HepG2 (cell line): ENCODE results near the gene FAM20A. TPM values are rescaled to one million over a fixed set of nuclear protein-coding genes. Genes with fewer than 3 reads are reported as not detected.

ENCODE experiments used
- ATRX ChIP-seq: sonication (generic); formaldehyde crosslinking; IDR thresholded peaks from 2 replicates; pipeline ENCODE4 v1.4.0; 2020; ENCODE audit warnings: missing genetic modification reagents, borderline replicate concordance
- CREM ChIP-seq, 2 experiments: sonication (generic) in 1 of 2; formaldehyde crosslinking in 1 of 2; IDR thresholded peaks; 2 replicates each; pipeline versions ENCODE4 v1.4.0 to v1.6.1; 2016 to 2020; ENCODE audit warnings: antibody characterized with exemption in 1 of 2, mild to moderate bottlenecking in 1 of 2, missing genetic modification reagents in 1 of 2
- ELF3 ChIP-seq: IDR thresholded peaks from 2 replicates; pipeline ENCODE4 v1.6.1; 2016; ENCODE audit warnings: missing genetic modification reagents, missing compliant biosample characterization
- EP300 ChIP-seq, 3 experiments: sonication (generic) in 1 of 3; formaldehyde crosslinking in 1 of 3; IDR thresholded peaks; 2 replicates each; pipeline versions ENCODE4 v1.5.1 to v1.6.1; 2011 to 2020; ENCODE audit warnings: low read depth in 2 of 3, low read length in 2 of 3, borderline replicate concordance in 1 of 3, improper control_type of control experiment in 1 of 3, mild to moderate bottlenecking in 1 of 3, missing genetic modification reagents in 1 of 3, moderate library complexity in 1 of 3
- FOSL2 ChIP-seq: sonication (generic); formaldehyde crosslinking; IDR thresholded peaks from 2 replicates; pipeline ENCODE4 v1.4.0; 2020; ENCODE audit warnings: missing genetic modification reagents
- FOXA3 ChIP-seq: IDR thresholded peaks from 2 replicates; pipeline ENCODE4 v1.6.1; 2016; ENCODE audit warnings: missing genetic modification reagents, missing compliant biosample characterization
- GABPA ChIP-seq, 2 experiments: IDR thresholded peaks; 2 replicates each; pipeline ENCODE4 v1.6.1; 2011 to 2016; ENCODE audit warnings: low read depth in 2 of 2, low read length in 1 of 2, missing biosample characterization in 1 of 2, missing genetic modification characterization in 1 of 2
- GFI1 ChIP-seq: sonication (generic); formaldehyde crosslinking; IDR thresholded peaks from 2 replicates; pipeline ENCODE4 v1.5.0; 2020; ENCODE audit warnings: missing genetic modification reagents, mild to moderate bottlenecking, borderline replicate concordance
- HNF4G ChIP-seq, 2 experiments: sonication (generic) in 1 of 2; formaldehyde crosslinking in 1 of 2; IDR thresholded peaks; 2 replicates each; pipeline versions ENCODE4 v1.4.0 to v1.6.1; 2011 to 2020; ENCODE audit warnings: borderline replicate concordance in 2 of 2, low read depth in 2 of 2, mild to moderate bottlenecking in 2 of 2, low read length in 1 of 2, missing genetic modification reagents in 1 of 2, moderate library complexity in 1 of 2
- ISX ChIP-seq: sonication (generic); formaldehyde crosslinking; conservative IDR thresholded peaks from 2 replicates; pipeline ENCODE4 v1.5.0; 2020; ENCODE audit warnings: missing genetic modification reagents
- KMT2A ChIP-seq: sonication (generic); formaldehyde crosslinking; IDR thresholded peaks from 2 replicates; pipeline ENCODE4 v1.4.0; 2020; ENCODE audit warnings: missing genetic modification reagents
- NKX3-1 ChIP-seq: sonication (generic); formaldehyde crosslinking; IDR thresholded peaks from 2 replicates; pipeline ENCODE4 v1.5.0; 2020; ENCODE audit warnings: missing genetic modification reagents
- NR1H2 ChIP-seq: sonication (generic); formaldehyde crosslinking; IDR thresholded peaks from 2 replicates; pipeline ENCODE4 v1.8.1; 2022; ENCODE audit warnings: low read depth, missing genetic modification reagents, borderline replicate concordance
- RARA ChIP-seq: IDR thresholded peaks from 2 replicates; pipeline ENCODE4 v1.6.1; 2016; ENCODE audit warnings: missing genetic modification reagents, missing compliant biosample characterization
- RCOR2 ChIP-seq: IDR thresholded peaks from 2 replicates; pipeline ENCODE4 v1.6.1; 2016; ENCODE audit warnings: missing biosample characterization, missing genetic modification reagents
- SALL1 ChIP-seq: sonication (generic); formaldehyde crosslinking; IDR thresholded peaks from 2 replicates; pipeline ENCODE4 v1.8.0; 2022; ENCODE audit warnings: mild to moderate bottlenecking, missing genetic modification reagents
- SAP130 ChIP-seq: IDR thresholded peaks from 2 replicates; pipeline ENCODE4 v1.6.1; 2016; ENCODE audit warnings: low read depth
- ZBTB38 ChIP-seq: sonication (generic); formaldehyde crosslinking; IDR thresholded peaks from 2 replicates; pipeline ENCODE4 v1.5.1; 2020; ENCODE audit warnings: mild to moderate bottlenecking, missing genetic modification reagents
- ZNF44 ChIP-seq: sonication (generic); formaldehyde crosslinking; IDR thresholded peaks from 2 replicates; pipeline ENCODE4 v1.5.1; 2020; ENCODE audit warnings: mild to moderate bottlenecking, missing genetic modification reagents
- ZNF512 ChIP-seq: sonication (generic); formaldehyde crosslinking; IDR thresholded peaks from 2 replicates; pipeline ENCODE4 v1.4.0; 2020; ENCODE audit warnings: mild to moderate bottlenecking, missing genetic modification reagents
- ZNF644 ChIP-seq: IDR thresholded peaks from 2 replicates; pipeline ENCODE4 v1.6.1; 2016; ENCODE audit warnings: low read depth
- ZNF775 ChIP-seq: sonication (generic); formaldehyde crosslinking; IDR thresholded peaks from 2 replicates; pipeline ENCODE4 v1.4.0; 2020; ENCODE audit warnings: missing genetic modification reagents, mild to moderate bottlenecking, moderate library complexity, borderline replicate concordance
- polyA plus RNA-seq, 8 experiments: library from polyadenylated mRNA; depleted of rRNA in 3 of 8; stranded (reverse) in 7 of 8; unstranded in 1 of 8; fragments of >200 nt; fragmentation: Illumina TruSeq in 4 of 8; extraction: Trizol in 4 of 8; gene quantifications; 2 replicates each; pipeline versions ENCODE4 v1.2.1 to v1.2.3, GENCODE V29; 2011 to 2016; ENCODE audit warnings: low read depth in 4 of 8, missing spikeins in 1 of 8, mixed read lengths in 1 of 8; ENCODE audit not compliant: insufficient read depth in 1 of 8
- total RNA-seq, 5 experiments: library from RNA; depleted of rRNA; stranded (reverse); fragments of >200 nt; fragmentation: Illumina TruSeq; extraction: Trizol; gene quantifications; 2 replicates each; pipeline ENCODE4 v1.2.3, GENCODE V29; 2016; ENCODE audit warnings: low read depth in 1 of 5
- TF ChIP-seq, protein P1 (sequence below): IDR thresholded peaks from 2 replicates; pipeline ENCODE4 v1.4.0; 2020; ENCODE audit warnings: mild to moderate bottlenecking, missing genetic modification reagents
- TF ChIP-seq, protein P2 (sequence below): sonication (generic); formaldehyde crosslinking; IDR thresholded peaks from 2 replicates; pipeline ENCODE4 v1.5.1; 2020; ENCODE audit warnings: missing genetic modification reagents, mild to moderate bottlenecking, borderline replicate concordance

Gene FAM20A
- total and polyA plus RNA-seq, 2 of the 13 experiments (the other 11 are each of a cell fraction or from before 2014, with no cell fraction given): 9.3 to 20.7 TPM

DNA sequence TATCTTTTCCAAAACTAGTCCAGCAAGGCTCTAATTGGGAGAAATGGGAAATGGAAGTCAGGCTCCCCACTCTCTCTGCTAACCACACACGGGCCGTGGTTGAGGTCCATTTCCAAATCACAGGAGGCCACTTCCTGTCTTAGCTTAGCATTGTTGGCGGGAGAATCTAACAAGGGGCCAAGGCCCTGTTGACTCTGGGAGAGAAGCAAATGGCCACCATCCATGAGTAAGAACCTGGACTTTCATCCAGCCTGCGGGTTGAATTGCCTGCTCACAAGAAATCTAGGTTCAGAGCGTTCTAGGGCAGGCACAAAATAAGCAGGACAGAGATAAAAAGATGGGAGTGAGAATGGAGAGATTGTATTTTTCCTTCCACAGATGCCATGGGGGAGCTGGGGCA lies 5.7 kb downstream of the FAM20A start (continued):
- TF ChIP-seq SALL1 (peak; percentile 58), CREM (IDR thresholded peaks at IDR 0.05) (peak; percentile 14; the same call in 1 of the 2 replicates), CREM (CRISPR knock-in tag; IDR thresholded peaks at IDR 0.05) (no peak), FOSL2 (CRISPR knock-in tag) (0 out of 2 replicates have a peak, but pooled peaks have one; percentile 8), EP300 (IDR thresholded peaks at IDR 0.05; ENCODE audit: low read depth in 2 of 2, low read length in 2 of 2) (0 out of 4 replicates have a peak, but pooled peaks of 1 of the 2 experiments have one; percentile 32), EP300 (CRISPR knock-in tag; IDR thresholded peaks at IDR 0.05; ENCODE audit: borderline replicate concordance) (no peak; the same call in 1 of the 2 replicates), ELF3 (CRISPR knock-in tag) (peak; percentile 18; the same call in 1 of the 2 replicates), FOXA3 (0 out of 2 replicates have a peak, but pooled peaks have one; percentile 42), NKX3-1 (no peak), ZNF512 (CRISPR knock-in tag) (no peak), ATRX (no peak), RCOR2 (peak; percentile 34; the same call in 1 of the 2 replicates), HNF4G (IDR thresholded peaks at IDR 0.05; ENCODE audit: borderline replicate concordance, low read depth, low read length) (0 out of 2 replicates have a peak, but pooled peaks have one; percentile 16), HNF4G (CRISPR knock-in tag; IDR thresholded peaks at IDR 0.05; ENCODE audit: borderline replicate concordance, low read depth) (no peak), SAP130 (CRISPR knock-in tag) (0 out of 2 replicates have a peak, but pooled peaks have one; percentile 32), GABPA (IDR thresholded peaks at IDR 0.05; ENCODE audit: low read depth, low read length) (no peak), GABPA (CRISPR knock-in tag; IDR thresholded peaks at IDR 0.05; ENCODE audit: low read depth) (peak; percentile 67), ZNF644 (CRISPR knock-in tag) (0 out of 2 replicates have a peak, but pooled peaks have one; percentile 41), ZNF775 (CRISPR knock-in tag) (peak; percentile 94), NR1H2 (no peak), KMT2A (CRISPR knock-in tag) (no peak), ZNF44 (0 out of 2 replicates have a peak, but pooled peaks have one; percentile 33), RARA (0 out of 2 replicates have a peak, but pooled peaks have one; percentile 41), ISX (CRISPR knock-in tag) (no peak), ZBTB38 (peak; percentile 93), GFI1 (CRISPR knock-in tag) (peak; percentile 85)
- TF ChIP-seq, protein P1, sequence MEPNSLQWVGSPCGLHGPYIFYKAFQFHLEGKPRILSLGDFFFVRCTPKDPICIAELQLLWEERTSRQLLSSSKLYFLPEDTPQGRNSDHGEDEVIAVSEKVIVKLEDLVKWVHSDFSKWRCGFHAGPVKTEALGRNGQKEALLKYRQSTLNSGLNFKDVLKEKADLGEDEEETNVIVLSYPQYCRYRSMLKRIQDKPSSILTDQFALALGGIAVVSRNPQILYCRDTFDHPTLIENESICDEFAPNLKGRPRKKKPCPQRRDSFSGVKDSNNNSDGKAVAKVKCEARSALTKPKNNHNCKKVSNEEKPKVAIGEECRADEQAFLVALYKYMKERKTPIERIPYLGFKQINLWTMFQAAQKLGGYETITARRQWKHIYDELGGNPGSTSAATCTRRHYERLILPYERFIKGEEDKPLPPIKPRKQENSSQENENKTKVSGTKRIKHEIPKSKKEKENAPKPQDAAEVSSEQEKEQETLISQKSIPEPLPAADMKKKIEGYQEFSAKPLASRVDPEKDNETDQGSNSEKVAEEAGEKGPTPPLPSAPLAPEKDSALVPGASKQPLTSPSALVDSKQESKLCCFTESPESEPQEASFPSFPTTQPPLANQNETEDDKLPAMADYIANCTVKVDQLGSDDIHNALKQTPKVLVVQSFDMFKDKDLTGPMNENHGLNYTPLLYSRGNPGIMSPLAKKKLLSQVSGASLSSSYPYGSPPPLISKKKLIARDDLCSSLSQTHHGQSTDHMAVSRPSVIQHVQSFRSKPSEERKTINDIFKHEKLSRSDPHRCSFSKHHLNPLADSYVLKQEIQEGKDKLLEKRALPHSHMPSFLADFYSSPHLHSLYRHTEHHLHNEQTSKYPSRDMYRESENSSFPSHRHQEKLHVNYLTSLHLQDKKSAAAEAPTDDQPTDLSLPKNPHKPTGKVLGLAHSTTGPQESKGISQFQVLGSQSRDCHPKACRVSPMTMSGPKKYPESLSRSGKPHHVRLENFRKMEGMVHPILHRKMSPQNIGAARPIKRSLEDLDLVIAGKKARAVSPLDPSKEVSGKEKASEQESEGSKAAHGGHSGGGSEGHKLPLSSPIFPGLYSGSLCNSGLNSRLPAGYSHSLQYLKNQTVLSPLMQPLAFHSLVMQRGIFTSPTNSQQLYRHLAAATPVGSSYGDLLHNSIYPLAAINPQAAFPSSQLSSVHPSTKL (CRISPR knock-in tag): peak; percentile 34
- TF ChIP-seq, protein P2, sequence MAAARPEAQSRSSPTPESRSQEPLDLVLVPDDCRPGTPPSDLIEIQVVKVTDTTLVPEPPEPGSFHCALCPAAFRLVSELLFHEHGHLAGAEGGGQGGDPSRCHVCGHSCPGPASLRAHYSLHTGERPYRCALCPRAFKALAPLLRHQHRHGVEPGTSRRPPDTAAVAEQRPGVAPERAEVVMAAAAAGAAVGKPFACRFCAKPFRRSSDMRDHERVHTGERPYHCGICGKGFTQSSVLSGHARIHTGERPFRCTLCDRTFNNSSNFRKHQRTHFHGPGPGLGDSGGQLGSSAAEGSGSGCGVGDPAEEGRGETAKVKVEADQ (CRISPR knock-in tag): no peak
